ENCODE measurements around the gene KLK11.

DNA sequence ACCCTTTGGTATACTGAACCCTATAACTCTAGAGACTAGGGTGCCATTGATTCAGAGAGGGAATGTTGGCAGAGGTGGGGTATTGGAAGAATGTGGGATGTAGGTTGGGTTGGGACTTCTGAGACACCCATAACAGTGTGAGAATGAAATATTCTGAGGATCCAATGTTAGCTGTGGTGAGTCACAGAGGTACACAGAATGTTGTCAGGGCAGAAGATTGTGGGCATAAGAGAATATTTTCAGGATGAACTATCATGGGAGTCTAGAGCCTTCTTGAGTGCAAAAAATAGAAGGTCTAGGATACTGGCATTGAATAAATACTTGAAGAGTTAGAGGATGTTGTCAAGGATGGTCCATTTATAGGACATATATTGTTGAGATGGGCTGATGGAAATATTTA is 29.4 kb upstream of the KLK11 start:
- TF ChIP-seq ZNF274 (IDR thresholded peaks at IDR 0.05; ENCODE audit: low read depth, low read length) (no peak), YY1 (IDR thresholded peaks at IDR 0.05; ENCODE audit: insufficient read depth, insufficient read length) (no peak), SUZ12 (IDR thresholded peaks at IDR 0.05; ENCODE audit: extremely low read depth, insufficient read depth, insufficient read length) (no peak)
